ENCODE measurements around the gene DUSP23.

Gene DUSP23

DNA sequence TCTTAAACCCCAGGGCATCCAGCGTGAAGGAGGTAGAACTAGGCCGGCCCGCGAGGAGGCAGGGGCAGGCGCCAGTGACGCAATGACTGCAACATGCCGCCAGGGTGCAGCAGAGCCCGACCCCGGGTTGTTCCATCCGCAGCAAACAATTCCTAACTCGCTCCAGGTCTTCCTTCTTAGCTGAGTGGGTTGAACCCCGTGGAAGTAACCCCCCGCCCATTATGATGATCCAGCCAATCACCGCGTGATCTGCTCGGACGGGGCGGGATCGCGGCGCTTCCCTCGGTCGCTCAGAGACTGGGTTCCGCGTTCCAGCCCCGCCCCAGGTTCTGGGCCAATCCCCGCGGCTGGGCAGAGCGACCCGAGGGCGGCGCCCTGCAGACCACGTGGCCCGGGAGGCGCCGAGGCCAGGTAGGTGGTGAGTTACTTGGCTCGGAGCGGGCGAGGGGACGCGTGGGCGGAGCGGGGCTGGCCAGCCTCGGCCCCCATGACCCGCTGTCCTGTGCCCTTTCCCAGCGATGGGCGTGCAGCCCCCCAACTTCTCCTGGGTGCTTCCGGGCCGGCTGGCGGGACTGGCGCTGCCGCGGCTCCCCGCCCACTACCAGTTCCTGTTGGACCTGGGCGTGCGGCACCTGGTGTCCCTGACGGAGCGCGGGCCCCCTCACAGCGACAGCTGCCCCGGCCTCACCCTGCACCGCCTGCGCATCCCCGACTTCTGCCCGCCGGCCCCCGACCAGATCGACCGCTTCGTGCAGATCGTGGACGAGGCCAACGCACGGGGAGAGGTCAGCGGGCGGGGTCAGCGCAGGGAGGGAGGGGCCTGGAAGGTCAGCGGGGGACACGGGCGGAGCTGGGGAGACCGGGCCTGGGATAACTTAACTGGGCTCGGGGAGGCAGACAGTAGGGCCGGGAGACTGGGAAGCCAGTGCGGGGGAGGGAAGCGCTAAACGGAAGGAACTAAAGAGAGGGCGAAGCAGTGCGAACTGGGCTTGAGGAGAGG, at the start of gene DUSP23:
DUSP23 (plus strand) TSS at position 380 of the 1,000 bp plus-strand sequence; CDS start at position 519, 139 bp downstream.
- DNase-seq (ENCODE audit: low read depth), result peak; percentile 96

DNA sequence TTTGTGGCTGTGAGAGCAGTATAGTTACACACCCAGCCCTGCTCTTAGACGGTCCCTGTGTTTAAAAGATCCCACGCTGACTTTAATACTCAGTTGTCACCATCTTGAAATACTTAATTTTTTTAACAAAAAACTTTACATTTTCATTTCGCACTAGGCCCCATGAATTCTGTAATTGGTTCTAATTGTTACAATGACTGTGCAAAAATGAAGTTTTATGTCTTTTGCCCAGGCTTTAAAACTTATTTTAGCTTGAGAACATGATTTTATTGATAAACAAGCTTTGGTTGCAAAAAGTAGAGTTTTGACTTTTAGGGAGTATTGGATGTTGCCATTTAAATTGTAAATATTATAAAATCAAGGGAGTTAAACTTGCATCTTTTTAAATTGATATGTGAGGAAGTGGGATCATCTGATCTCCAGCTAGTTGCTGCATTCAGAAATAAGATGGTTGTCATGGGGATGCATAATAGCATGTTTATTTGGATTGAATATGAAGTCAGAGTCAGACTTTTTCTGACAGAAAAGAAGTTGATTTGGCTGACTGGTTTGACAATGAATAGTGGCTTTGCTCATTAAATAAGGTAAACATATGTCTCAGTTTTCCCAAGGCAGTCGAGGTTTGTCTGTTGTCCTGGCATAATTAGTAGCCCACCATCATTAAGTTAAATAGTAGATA, 43.4 kb upstream of the DUSP23 start:
- no peak for DNase-seq (ENCODE audit: low read depth)

DNA sequence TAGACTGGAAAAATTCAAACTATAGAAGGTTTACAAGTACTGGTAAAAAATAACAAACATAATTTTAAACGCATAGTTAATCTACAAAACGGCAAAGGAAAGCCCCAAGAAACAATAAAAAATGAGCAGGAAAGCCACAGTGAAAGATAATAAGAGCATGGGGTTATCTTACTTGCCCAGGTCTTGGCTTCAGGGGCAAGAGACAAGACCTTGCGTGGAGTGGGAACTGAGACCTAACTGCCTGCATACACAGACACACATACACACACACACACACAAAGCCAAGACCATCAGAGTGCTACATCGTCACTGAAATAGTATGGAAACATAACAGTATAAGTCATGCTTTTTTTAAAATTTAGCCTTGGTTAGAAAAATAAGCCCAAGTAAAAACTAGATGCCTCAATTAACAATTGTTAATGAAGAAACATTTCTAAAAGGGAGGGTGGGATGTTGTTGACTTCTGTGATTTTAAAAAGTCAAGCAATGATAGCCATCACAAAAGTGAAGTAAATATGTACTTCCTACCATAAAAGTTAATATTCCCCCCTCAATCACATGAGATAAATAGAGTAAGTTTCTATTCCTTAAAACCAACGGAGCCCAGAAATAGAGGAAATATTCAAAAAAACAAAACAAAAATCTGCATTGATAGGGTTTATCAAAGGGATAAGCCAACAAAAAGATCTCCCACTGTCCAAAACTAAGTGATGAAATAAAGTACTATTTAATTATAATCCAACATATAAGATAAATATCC, 36.9 kb upstream of the DUSP23 start:
- DNase-seq (ENCODE audit: low read depth), result no peak

DNA sequence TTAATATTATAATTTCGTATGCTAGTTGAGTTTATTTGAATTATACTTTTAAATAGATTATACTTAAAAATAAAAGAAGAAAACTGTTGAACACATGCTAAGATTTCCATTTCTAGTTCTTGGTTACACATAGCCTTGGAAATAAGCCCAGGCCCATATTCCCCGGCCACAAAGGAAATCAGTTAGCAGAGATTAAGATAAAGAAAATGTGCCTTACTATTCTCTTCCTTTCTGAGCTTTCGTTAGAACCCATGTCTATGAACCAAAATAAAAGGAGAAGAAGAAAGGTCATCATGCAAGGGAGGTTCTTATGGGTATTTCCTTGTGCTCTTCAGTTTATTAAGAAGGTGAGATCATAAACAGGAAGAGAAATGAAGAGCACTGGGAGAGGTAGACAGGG, 34.1 kb upstream of the DUSP23 start:
- peak; percentile 1 for DNase-seq (ENCODE audit: low read depth)

DNA sequence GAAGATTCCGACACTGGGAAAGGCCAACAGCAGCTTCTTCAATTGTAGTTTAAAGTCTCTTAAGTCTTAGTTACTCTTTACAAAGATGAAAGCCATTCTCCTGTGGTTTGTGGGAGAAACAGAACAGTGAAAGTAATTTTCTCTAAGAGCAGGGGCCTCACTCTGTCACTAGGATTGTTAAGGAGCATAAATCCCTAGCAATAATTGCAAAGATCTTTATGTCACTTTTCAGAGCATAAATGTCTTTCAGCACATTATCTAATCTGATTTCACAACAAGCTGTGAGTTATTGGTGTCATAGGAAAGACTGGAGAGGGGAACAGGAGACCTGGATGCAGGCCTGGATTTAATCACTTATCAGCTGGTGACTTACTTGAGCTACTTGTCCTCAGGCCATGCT, 32.4 kb upstream of the DUSP23 start:
- DNase-seq (ENCODE audit: low read depth), result no peak

DNA sequence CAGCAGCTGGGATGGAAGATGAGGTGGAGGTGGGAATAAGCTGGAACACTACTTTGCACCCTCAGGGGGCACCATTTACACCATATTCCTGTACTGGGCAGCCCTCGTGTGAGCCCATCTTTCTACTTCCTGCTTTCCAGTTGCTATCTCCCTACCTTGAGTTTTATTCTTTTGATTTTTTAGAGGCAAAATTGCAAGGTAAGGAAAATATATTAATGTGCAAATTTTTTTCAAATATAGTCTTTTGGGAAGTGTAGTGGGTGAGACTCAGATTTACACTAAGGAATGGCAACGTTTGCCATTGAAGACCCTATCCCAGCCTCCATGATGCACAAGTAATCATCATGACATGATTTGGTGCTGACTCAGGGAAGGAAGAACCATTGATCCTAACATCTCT, 31.1 kb upstream of the DUSP23 start:
- no peak for DNase-seq (ENCODE audit: low read depth)

DNA sequence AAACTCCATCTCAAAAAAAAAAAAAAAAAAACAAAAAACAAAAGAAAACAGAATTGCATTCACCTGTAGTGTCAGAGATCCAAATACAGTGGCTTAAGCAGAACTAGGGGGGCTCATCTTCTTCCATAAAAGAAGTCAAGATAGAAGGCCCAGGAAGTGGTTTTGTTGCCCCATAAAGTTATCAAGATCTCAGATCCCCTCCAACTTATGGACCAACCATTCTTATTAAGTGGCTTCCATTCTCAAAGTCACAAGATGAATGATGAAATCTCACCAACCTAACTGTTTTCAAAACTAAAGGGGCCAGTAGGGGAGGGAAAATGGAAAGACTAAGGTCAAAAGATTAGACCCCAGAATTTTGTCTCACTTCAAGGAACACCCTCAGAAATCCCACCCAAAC, 30.1 kb upstream of the DUSP23 start:
- DNase-seq (ENCODE audit: low read depth), result no peak

DNA sequence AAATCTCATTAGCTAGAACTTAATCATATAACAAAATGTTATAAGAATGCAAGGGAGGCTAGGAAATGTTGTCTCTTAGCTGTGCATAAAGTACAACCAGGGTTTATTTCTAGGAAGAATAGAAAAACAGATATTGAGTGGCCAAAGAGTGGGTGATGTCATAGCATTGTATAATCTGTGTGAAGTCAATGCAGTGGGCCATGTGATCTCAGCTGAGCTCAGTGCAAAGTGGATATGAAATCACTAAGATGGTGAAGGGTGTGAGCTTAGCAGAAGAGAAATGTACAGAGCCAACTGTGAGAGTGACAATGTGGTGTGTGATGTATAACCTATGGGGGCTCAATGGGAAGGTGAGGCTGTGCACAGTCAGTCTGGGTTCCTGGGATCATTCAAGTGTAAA, 29.7 kb upstream of the DUSP23 start:
- no peak for DNase-seq (ENCODE audit: low read depth)

DNA sequence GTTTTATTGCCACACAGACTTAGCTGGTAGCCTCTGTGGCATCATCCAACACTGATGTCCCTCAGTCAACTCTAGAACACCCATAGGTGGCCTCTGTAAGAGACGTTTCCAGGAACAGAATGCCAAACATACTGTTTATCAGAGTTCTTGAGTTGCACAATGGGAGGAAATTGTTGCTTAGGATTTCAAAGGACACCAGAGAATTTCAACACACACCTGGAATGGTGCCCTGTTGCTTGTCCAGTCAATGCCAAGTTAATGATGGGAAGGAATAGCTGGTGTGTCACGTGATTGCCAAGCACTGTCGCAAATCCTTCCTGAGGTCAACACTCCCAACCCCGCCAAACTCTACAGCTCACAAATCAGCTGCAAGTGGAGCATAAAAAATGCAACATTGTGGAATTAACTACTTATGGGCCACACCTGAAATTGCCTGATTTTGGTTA, 28.6 kb upstream of the DUSP23 start:
- peak; percentile 41 for DNase-seq (ENCODE audit: low read depth)

DNA sequence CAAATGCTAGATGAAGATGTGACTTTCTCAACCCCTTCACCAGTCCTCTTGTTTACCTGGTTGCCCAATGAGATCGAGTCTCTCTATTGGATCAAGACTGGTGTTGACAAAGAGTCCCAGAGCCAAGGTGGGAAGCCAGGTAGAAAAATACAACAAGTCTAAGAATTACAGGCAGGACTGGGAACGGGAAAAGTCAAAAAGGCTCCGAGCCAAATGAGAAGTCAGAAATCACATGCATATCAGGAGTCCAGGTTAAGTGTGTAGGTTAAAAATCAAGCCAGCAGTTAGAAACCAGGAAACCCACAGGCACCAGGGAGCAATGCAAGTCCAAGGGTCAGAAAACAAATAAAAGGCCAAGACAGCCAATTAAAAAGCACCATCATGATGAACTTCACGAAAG, 27.4 kb upstream of the DUSP23 start:
- no peak for DNase-seq (ENCODE audit: low read depth)

DNA sequence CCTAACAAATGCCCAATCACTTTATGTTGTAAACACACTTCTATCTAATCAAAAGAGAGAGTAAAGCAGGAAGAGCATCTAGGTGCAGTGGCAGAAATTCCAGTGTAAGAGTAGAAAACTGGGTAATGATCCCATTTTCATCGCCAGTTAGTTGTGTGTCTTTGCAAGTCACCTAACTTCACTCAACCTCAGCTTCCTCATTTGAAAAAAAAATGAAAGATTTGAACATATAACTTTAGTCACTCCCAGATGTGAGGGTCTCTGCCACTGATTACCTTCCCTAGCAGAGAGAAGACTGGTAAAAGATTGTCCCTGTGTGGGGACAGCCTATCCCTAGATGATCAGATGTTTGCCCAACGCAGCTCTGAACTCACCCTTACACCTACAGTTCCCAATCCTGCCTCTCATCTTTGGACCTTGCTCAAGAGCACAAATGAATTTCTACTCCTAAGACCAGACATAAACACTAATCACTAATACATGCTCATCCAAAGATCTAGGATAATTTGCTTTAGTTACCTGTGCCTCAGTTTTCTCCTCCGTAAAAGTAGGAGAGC, 25.2 kb upstream of the DUSP23 start:
- DNase-seq (ENCODE audit: low read depth), result no peak

DNA sequence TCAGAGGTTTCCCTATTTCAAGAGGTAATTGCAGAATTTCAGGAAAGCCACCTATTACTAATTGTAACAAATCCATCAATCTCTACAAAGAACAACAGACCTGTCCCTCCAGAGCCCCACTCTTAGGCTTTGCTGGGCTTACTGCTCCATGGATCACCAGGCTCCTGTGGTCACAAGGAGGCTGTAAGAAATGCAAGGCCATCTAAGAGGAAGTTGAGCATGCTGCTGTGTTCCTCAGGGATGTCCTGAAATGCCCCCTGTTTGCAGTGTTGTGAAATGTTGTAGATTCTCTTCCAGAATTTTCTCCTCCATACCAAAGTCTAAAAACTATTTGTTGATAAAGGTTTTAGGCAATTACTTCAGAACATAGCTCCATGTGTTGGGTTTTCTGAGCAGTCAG, 24.4 kb upstream of the DUSP23 start:
- no peak for DNase-seq (ENCODE audit: low read depth)

DNA sequence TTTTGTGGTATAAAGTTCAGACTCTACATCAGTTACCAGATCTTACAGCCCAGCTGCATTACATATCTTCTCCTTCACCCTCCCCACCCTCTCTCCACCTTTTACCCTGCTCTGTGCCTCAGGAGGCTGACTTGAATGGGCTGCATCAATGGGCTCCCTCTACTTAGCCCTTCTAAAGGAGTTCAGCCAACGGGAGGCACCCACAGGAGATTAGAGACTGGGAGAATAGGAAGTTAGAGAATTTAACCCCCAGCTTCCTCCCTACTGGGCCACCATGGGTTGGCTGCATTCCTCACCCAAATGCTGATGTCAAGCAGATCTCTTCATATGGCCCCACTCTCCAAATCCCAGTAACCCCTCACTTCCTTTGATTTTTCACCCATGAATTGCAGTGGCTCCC, 17.1 kb upstream of the DUSP23 start:
- DNase-seq (ENCODE audit: low read depth), result no peak

DNA sequence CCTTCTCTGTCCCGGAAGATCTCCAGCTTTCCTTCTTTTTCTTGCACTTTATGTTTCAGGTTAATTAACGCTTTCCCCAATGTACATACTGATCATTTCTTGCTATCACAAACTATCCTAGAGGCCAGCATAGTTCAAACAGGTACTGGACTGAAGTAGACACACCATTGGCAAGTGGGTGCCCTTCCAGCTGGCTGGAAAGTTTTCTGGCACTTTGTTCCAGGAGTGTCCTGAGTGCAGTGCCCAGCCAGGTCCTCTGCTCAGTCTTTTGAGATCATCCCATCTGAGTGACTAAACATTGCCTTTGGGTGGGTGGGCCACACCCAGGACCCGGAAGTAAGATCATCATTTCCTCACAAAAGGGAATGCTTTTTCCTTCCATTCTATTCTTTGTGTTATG, 15.0 kb upstream of the DUSP23 start:
- DNase-seq (ENCODE audit: low read depth), result no peak

DNA sequence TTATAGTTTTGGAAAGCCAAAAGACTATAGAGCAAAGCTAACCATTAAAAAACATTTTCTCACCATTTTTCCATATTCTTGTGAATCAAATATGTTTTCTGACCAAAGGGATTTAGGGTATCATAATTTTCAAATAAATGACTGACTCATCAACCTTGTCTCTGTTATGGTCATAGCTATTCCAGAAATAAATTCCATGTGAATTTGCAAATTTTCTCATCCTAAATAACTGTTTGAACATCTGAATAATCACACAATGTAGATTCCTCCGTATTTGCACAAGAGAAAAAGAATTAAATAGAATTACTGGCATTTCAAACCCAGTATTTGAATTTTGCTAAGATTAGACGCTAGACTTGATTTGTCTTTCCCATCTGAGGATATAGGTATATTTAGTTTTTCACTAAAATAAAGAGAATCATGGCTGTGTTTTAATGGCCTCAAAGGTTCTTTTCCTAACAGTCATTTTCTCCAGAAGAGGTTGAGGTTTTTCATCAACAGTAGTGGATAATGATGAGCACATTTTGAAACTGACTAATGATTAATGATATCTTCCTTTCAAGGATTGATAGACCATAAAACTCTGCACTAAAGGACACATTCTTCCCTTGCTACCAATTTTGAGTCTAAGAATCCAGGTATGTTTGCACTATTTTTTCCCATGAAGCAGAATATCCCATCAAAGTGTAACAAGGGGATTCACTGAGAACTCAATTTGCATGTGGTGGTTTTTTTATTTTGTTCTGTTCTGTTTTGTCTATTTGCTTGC, 9.5 kb upstream of the DUSP23 start:
- no peak for DNase-seq (ENCODE audit: low read depth)

DNA sequence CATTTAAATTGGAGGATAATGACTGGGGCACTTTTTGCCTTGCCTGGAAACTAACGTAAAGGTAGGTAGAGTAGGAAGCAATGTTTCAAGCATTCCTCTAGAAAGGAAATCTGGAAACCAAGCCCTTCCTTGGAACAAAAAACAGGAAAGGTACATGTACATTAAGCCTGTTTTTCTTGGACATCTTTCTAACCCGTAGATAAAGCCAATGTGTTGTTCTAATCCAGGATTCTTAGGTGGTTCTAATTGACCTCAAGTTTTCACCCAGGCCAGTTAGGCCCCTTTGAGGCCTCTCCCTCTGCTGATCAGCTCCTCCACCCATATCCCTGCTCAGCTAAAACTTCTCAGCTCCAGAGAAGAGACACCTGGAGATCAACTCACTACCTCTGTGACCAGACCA, 6.3 kb upstream of the DUSP23 start:
- DNase-seq (ENCODE audit: low read depth), result no peak

DNA sequence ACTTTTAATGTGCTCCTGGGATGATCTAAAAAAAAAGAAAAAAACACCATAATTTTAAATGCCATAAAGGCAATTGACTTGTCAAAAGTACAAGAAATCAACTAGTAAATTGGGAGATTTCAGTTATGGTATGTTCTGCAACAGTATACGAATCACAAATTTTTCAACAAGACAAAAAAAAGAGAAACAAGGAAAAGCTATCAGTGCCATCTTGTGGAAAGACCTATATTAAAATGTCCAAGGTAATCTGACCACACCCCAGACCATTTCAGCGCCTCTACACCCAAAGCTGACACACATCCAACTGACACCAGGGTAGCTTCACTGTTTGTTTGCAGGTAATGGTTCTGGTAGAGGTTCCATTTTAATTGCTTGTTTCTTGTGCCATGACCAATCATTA, 5.0 kb upstream of the DUSP23 start:
- no peak for DNase-seq (ENCODE audit: low read depth)

DNA sequence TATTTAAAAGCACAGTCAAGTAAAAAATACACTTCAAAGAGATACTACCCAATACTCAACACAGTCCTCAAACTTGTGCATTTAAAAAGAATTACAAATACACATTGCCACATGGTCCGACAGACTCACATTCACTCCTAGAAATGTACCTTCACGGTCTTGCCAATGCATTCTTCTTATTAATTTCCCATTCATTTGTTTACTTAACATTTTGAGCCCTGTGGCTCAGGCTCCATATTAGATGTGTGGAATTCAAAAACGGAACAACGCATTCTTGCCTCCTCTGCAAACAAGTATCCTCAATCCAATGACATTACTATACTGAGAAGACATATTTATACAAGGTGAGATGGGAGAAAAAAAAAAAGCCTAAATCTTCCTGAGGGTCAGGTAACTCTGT, 2.5 kb upstream of the DUSP23 start:
- no peak for DNase-seq (ENCODE audit: low read depth)

DNA sequence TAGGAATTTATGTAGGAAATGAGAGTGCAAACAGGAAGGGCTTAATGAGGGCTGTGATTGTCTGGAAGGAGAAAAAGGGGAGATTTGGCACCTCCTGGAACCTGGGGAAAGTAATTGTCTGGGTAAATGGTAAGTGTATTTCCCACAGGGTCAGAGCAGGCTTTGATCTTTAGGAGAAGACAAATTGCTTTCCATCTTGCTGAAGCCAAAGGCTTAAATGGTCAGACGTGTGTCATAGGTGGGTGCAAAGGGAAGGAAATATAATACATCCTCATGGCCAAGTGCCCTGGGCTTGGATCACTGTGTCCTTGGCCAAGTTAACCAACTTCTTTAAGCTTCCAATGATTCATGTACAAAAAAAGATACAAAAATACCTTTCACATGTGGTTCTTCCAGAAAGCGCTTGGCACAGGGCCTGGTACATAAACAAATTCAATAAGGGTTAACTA, 1.3 kb upstream of the DUSP23 start:
- DNase-seq (ENCODE audit: low read depth), result peak; percentile 68

DNA sequence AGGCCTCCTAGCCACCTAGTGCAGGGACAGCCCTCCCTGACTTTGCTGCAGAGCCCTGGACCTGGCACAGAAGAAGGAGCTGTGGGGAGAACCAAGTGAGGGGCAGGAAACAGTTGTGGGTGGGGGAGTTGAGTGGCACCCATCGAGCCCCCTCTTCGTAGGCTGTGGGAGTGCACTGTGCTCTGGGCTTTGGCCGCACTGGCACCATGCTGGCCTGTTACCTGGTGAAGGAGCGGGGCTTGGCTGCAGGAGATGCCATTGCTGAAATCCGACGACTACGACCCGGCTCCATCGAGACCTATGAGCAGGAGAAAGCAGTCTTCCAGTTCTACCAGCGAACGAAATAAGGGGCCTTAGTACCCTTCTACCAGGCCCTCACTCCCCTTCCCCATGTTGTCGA, 1.2 kb downstream of the DUSP23 start:
- no peak for DNase-seq (ENCODE audit: low read depth)

DNA sequence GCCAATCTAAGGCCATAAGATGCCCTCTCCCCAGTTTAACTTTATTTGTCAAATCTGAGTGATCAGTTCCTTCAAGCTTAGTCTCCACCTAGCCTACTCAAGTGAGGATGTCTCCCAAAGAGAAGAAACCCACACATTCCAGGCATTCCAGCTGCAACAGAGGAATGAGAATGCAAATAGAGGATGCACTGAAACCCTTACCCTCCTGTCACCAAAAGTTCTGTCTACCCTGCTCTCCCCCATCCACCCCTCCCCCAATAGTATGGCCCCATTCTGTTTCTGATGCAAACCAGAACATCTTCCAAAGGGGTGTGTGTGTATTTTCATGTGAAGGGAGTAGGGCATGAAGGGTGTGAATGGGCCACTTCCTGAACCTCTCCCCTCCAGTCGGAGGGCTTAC, 3.0 kb downstream of the DUSP23 start:
- DNase-seq (ENCODE audit: low read depth), result no peak

All from stromal cell of bone marrow (primary cell).